Stimulated activated CD4-positive, alpha-beta T cell treated with anti-CD3 and anti-CD28 coated beads, Interleukin-2, amount 100 ng/mL, for 48 hours (primary cell): Measurements from ENCODE around the gene PFKFB4.
A peak's percentile ranks its signal among the peaks of the same experiment; 100 is the strongest.

ENCODE experiments used
- DNase-seq, 2 donors: peaks; one replicate each; pipeline ENCODE4 v3.0.0-alpha.2; 2020

Gene PFKFB4

GRCh38 chr3:48528048-48528447 lies 28.6 kb downstream of the PFKFB4 start:
- DNase-seq, result no peak

GRCh38 chr3:48524970-48525369 lies 31.6 kb downstream of the PFKFB4 start:
- DNase-seq, result no peak

DNA sequence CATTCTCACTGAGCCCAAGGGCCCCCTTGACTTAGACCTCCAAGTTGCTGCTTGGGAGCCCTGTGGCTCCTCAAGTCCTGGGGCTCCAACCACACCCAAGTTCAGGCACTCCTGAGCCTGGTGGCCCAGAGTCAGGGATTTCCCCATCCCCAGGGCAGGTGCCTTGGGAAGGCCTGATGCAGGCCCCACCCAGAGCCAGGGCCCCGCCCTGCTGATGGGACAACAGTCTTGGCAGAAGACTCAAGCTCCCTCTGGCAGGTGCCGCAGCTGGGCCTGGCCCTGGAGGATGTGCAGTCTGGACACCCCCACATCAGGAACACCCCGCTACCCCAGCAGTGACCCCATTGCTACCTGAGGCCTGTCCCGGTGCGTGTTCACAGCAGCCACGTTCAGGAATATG lies 35.0 kb downstream of the PFKFB4 start:
- no peak for DNase-seq

- no peak for DNase-seq
Observed at GRCh38 chr3:48519277-48519643, 37.3 kb downstream of the PFKFB4 start.

DNA sequence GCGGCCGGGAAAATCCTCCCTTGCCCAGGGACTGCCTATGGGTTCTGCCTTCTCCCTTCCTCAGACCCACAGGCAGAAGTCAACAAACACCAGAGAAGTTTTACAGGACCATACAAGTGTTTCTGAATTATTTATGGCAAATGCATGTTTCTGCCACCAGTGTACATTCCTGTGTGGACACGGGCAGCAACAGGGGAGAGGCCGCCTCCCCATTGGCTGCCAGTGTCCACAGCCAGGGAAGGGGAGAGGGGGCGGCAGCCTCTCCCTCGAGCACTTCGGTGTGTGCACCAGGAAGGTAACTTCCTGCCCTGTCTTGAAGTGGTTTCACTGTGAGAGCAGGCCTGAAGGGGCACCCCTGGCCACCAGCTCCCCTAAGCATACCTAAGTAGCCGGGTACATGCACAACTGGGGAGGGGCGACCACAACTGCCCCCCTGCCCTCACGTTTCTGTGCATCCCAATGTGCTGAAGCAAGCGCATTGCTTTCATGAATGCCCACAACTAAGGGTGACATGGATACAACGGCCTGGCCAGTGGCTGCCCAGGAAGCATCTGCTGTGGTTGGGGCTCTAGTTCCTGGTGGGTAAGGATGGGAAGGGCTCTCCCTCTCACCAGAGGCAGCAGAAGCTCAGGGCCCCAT lies 37.8 kb downstream of the PFKFB4 start:
- DNase-seq, result no peak

DNA sequence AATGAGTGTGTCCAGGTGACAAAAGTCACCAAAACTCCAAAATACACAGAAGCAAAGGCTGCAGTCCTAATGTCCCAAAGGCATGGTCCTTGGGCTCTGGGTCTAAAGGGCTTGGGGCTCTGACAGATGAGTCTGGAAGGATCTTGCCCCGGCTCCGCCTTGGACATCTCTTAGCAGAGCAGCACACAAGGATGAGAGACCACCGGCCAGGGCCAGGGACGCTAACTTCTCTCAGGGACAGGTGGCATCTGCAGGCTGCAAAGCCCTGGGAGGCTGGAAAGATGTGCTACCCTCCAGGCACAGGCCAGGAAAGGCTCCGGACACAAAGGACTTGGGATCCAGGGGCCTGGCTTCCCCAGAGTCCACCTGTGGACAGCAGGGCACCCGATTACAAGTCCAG lies 38.5 kb downstream of the PFKFB4 start:
- DNase-seq, result no peak

DNA sequence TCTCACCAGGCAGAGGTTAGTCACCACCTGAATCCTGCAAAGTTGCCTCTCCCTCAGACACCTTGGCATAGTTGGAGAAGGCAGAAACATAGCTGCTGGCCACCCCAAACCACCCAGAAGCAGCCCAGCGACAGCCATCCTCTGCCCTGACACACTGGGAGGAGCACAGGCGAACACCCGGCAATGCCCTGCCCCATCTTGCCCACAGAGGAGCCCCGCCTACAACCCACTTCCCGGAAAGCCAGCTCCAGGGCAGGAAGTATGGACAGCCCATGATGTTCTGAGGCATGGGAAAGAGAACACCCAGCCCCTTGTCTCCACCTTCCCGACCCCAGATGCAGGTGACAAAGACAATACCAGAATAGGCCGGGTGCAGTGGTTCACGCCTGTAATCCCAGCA lies 40.0 kb downstream of the PFKFB4 start:
- DNase-seq, result no peak

- DNase-seq, result no peak
Observed at GRCh38 chr3:48514431-48515227, 42.0 kb downstream of the PFKFB4 start.

DNA sequence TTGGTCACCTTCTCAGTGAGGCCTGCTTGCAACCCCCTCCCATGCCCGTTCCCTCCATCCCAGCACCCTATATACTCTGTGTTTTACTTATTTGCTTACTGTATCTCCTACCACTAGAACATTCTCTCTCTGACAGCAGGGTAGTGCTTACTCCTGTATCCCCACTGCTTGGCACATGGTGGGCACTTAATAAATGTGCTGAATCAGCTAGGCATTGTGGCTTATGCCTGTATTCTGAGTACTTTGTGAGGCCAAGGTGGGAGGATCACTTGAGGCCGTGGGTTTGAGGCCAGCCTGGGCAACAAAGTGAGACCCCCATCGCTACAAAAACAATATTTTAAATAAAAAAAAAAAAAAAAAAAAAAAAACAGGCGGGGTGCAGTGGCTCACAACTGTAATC lies 45.1 kb downstream of the PFKFB4 start:
- no peak for DNase-seq

- peak; percentile 45 to 49 for DNase-seq
Observed at GRCh38 chr3:48507256-48508061, 49.1 kb downstream of the PFKFB4 start.

DNA sequence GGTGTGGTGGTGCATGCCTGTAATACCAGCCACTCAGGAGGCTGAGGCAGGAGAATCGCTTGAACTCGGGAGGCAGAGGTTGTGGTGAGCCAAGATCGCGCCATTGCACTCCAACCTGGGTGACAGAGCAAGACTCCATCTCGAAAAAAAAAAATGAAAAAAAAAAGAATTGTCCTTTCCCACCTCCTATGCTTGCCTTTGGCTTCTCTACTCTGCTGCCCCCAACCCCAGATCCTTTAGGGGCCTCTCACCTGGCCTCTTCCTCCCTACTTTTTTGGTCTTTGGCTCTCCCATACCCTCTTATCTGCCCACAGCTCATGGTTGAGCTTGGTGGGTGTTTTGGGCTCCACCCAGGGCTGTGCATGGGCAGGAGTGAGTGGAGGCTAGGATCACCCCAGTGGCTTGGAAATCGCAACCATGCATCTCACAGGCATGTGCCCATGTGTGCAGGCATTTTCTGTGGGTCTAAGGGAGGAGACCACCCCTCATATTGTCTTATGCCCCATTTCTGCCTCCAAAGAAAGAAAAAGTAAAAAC lies 50.6 kb downstream of the PFKFB4 start:
- no peak for DNase-seq

GRCh38 chr3:48505146-48505545 lies 51.5 kb downstream of the PFKFB4 start:
- no peak for DNase-seq

DNA sequence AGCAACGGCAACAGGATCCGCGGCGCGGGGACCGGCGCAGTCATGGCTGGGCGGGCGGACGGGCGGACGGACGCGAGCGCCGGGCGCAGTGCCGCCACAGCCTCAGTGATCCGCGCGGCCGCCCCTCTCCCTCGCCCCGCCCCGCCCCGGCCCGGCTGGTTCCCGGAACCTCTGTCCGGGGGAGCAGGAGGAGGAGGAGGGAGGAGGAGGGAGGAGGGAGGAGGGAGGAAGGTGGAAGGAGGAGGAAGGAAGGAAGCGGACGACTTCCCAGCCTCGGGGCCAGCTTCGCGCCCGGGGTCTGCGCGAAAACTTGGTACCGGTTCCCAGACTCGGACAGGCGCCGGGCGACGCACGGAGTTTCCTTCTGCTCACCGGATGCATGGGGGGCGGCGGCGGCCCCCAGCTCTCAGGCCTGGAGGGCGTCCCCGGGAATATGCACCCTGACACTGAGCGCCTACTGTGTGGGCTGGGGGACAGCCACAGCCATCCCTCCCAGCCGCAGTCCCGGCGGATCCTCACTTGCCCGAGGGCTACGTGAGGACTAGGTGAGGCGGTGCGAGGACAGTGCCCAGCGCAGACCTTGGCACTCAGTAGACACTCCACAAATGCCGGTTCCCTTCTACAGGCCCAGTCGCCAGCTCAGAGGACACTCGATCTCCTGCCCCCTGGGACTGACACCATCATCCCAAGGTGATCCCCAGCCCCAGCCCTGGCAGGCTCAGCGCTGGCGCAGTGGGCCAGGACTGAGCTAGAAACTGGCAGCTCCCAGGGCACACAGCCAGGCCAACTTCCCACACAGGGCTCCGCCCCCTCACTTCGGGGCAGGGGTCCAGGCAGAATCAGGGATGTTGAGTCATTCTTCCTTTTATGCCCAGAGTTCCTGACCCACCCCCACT lies 52.3 kb downstream of the PFKFB4 start, which contains the start of gene SHISA5:
Gene SHISA5 (minus strand): TSS at position 124 of the 896 bp plus-strand sequence. CDS start 80 bp downstream, at position 44.
- peak; percentile 46 to 57 for DNase-seq

- no peak for DNase-seq
Observed at GRCh38 chr3:48503401-48504050, 53.1 kb downstream of the PFKFB4 start.

DNA sequence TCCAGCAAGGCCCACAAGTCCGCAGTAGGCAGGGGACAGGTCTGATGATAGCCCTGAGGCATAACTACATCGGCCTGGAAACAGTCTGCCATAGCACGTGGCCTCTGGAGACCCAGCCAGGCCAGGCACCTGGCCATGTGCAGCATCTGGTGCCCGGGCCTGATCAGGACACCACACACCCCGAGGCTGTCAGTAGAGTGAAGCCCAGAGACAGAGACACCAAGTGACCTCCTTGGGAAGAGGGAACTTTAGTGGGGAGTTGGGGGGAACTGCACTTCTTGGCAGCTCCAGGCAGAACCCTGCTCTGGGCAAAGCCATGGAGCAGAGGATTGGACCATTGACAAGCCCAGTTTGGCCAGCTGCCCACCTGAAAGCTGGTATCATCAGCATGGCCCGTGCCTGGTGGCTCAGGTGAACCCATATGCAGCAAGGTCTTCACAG lies 53.9 kb downstream of the PFKFB4 start:
- no peak for DNase-seq

DNA sequence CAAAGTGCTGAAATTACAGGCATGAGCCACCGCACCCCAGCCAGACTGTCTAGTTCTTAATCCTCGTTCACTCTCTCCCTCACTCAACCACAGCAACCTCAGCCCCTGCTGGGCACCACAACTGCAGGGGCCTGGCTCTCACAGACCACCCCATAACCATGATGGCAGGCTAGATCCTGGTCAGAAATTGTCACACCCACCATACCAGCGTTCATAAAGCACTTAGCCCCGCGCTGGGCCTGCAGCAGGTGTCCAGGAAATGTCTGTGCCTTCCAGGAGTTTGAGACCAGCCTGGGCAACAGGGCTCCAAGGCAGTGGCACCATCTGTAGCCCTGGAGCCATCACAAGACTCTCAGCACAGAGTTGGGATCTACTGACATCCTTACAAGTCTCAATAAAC lies 54.5 kb downstream of the PFKFB4 start:
- no peak for DNase-seq

DNA sequence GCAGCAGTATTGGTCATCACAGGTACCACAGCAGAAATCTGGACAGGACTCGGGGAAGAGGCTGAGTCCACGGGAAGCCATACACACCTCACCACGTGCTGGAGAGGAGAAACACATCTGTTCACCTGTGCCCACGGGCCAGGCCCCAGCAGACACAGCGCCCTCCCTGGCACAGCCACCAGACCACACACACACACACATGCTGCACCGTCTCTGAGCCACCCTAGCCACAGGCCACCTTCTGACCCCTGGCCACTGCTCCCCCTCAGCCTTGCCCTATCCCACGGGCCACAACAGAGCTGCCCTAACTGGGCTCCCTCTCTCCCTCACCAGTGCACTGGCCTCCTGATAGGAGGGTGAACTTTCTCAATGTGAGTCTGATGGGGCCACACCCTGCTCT lies 55.4 kb downstream of the PFKFB4 start:
- no peak for DNase-seq

DNA sequence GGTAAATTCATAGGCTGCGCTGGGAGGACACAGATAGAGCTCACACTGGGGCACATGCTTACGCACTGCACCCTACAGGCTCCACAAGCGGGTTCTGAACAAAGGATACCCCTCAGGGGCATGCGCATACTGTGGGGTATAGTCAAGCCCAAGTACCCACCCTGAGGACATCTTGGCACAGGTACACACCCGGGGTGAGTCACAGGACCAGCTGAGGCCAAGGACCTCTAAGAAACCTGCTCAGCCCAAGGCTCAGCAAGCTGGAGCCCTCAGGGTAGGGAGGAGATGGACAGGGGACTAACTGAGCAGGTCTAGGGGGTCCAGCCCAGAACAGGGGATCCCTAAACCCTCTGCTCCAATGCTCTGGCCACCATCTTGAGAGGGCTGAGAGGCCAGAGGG lies 55.9 kb downstream of the PFKFB4 start:
- DNase-seq, result no peak

GRCh38 chr3:48493203-48493501 lies 63.5 kb downstream of the PFKFB4 start:
- DNase-seq, result no peak

DNA sequence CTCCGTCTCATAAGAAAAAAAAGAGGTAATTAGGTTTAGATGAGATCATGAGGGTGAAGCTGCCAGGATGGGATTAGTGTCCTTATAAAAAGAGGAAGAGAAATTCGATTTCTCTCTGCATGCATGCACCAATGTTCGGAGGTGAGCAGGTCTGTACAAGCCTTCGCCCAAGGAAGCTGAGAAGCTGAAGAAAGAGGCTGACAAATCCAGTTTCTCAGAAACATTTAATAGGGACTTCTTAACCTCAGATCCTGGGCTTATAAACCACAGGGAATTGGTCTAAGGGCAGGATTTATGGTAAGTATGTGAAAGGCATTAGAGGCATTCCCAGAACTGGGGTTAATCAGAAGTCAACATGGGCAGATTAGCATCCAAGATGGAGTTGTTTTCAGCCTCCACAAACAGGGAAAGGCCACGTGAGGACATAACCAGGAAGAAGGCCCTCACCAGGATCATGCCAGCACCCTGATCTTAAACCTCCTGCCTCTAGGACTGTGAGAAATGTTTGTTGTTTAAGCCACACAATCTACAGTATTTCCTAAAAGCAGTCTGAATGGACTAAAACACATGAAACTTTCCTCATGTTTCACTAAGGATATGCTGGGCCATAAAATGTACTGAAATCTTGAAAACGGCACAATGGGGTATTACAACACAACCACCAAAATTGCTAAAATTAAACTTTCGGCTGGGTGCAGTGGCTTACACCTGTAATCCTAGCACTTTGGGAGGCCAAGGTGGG lies 64.0 kb downstream of the PFKFB4 start:
- DNase-seq, result no peak

DNA sequence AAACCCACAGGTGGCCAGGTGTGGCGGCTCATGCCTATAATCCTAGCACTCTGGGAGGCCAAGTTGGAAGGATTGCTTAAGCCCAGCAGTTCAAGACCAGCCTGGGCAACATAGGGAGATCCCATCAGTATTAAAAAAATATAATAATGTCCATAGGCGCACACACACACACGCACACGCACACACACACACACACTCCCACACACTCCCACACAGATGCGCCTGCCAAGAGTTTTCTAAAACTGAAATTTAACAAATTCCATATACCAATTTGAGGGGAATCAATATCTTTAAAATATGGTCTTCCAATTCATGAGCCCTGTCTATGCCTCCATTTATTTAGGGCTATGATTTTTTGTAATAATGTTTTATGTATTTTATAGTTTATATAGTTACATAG lies 69.7 kb downstream of the PFKFB4 start:
- no peak for DNase-seq
